HG03521 (cell line): ENCODE measurements around the gene SKIL.

Experiments
- ATAC-seq: cut with Tn5 transposase; IDR thresholded peaks from one replicate; pipeline ENCODE4 v1.9.1; 2021; ENCODE audit warnings: mild to moderate bottlenecking, moderate library complexity; ENCODE audit not compliant: unreplicated experiment

SKIL gene

GRCh38 chr3:170397685-170398084 lies 40.2 kb downstream of the SKIL start:
- ATAC-seq: no peak

GRCh38 chr3:170405101-170405500 lies 47.6 kb downstream of the SKIL start:
- ATAC-seq: no peak

GRCh38 chr3:170410428-170411029 lies 53.0 kb downstream of the SKIL start:
- ATAC-seq: no peak

GRCh38 chr3:170413291-170413690 lies 55.8 kb downstream of the SKIL start:
- no peak for ATAC-seq

- ATAC-seq: no peak
These were observed 56.7 kb downstream of the SKIL start for GRCh38 chr3:170414202-170414663.

- ATAC-seq: no peak
These were observed 59.6 kb downstream of the SKIL start for GRCh38 chr3:170417090-170417489.

- ATAC-seq: no peak
These were observed 61.2 kb downstream of the SKIL start, which contains the start of gene CLDN11 for GRCh38 chr3:170418422-170419398. Gene CLDN11 (plus strand): TSS chr3:170418868. CDS start chr3:170419067, 199 bp downstream.

- no peak for ATAC-seq
These were observed 62.1 kb downstream of the SKIL start for GRCh38 chr3:170419557-170420087.

GRCh38 chr3:170420307-170420821 lies 62.8 kb downstream of the SKIL start:
- no peak for ATAC-seq

- no peak for ATAC-seq
These were observed 63.7 kb downstream of the SKIL start for GRCh38 chr3:170421111-170421641.

- no peak for ATAC-seq
These were observed 64.2 kb downstream of the SKIL start for GRCh38 chr3:170421758-170422157.

- no peak for ATAC-seq
These were observed 65.6 kb downstream of the SKIL start for GRCh38 chr3:170423001-170423615.

- no peak for ATAC-seq
These were observed 67.4 kb downstream of the SKIL start for GRCh38 chr3:170424879-170425278.

GRCh38 chr3:170425491-170426239 lies 68.2 kb downstream of the SKIL start:
- no peak for ATAC-seq

GRCh38 chr3:170426240-170426797 lies 68.8 kb downstream of the SKIL start:
- ATAC-seq: no peak

- no peak for ATAC-seq
These were observed 70.6 kb downstream of the SKIL start for GRCh38 chr3:170428095-170428494.

- no peak for ATAC-seq
These were observed 71.5 kb downstream of the SKIL start for GRCh38 chr3:170429050-170429449.

- no peak for ATAC-seq
These were observed 73.5 kb downstream of the SKIL start for GRCh38 chr3:170431054-170431453.

GRCh38 chr3:170432416-170432815 lies 74.9 kb downstream of the SKIL start:
- no peak for ATAC-seq

GRCh38 chr3:170436697-170437096 lies 79.2 kb downstream of the SKIL start:
- ATAC-seq: no peak
